Type B pancreatic cell (in vitro differentiated cells): ENCODE data around the gene ZCWPW2. TPM values are rescaled to one million over a fixed set of nuclear protein-coding genes. Genes with fewer than 3 reads are reported as not detected.

Source experiments
- DNase-seq: peaks from one replicate; pipeline ENCODE4 v3.0.0; 2021; ENCODE audit warnings: mixed read lengths; ENCODE audit not compliant: unreplicated experiment; ENCODE audit errors: extremely low spot score
- H3K27ac Mint-ChIP-seq: 2 replicates; pipeline ENCODE4 v1.8.0; 2021; ENCODE audit warnings: mild to moderate bottlenecking, mixed read lengths
- H3K27me3 Mint-ChIP-seq: 2 replicates; pipeline ENCODE4 v1.8.0; 2021; ENCODE audit warnings: mixed read lengths
- H3K36me3 Mint-ChIP-seq: 2 replicates; pipeline ENCODE4 v1.8.0; 2021; ENCODE audit warnings: mixed read lengths
- H3K4me1 Mint-ChIP-seq: one replicate; pipeline ENCODE4 v1.8.0; 2021; ENCODE audit warnings: mixed read lengths; ENCODE audit not compliant: unreplicated experiment
- H3K4me3 Mint-ChIP-seq: 2 replicates; pipeline ENCODE4 v1.8.0; 2021; ENCODE audit warnings: mild to moderate bottlenecking, mixed read lengths
- H3K9me3 Mint-ChIP-seq: 2 replicates; pipeline ENCODE4 v1.8.0; 2021; ENCODE audit warnings: mixed read lengths
- CTCF ChIP-seq: fragments of 200-600 bp; sonication (generic); conservative IDR thresholded peaks from 2 replicates; pipeline ENCODE4 v1.5.0; 2021; ENCODE audit warnings: antibody characterized with exemption, mild to moderate bottlenecking
- total RNA-seq: library from RNA; stranded (reverse); gene quantifications from 2 replicates; pipeline ENCODE4 v1.2.1, GENCODE V29; 2021; ENCODE audit warnings: low replicate concordance

Gene ZCWPW2
- total RNA-seq, 1 donor from 2014 or later = 0.99 TPM

- no peak for DNase-seq
- peaks cover 4% of the 10 kb centered on the region for H3K4me1 Mint-ChIP-seq
- H3K36me3 Mint-ChIP-seq = no peaks in the 10 kb centered on the region
- no peak overlapping the region for H3K27ac Mint-ChIP-seq
- no peak overlapping the region for H3K4me3 Mint-ChIP-seq
- H3K9me3 Mint-ChIP-seq = no peaks in the 10 kb centered on the region
- TF ChIP-seq CTCF = no peak
- H3K27me3 Mint-ChIP-seq = no peaks in the 10 kb centered on the region
These were observed 153.9 kb downstream of the ZCWPW2 start for GRCh38 chr3:28502397-28502937.

GRCh38 chr3:28504976-28505375 lies 156.5 kb downstream of the ZCWPW2 start:
- H3K9me3 Mint-ChIP-seq = no peaks in the 10 kb centered on the region
- DNase-seq = no peak
- H3K4me1 Mint-ChIP-seq = peaks cover 4% of the 10 kb centered on the region
- no peaks in the 10 kb centered on the region for H3K27me3 Mint-ChIP-seq
- H3K27ac Mint-ChIP-seq = no peak overlapping the region
- no peak for TF ChIP-seq CTCF
- H3K36me3 Mint-ChIP-seq = no peaks in the 10 kb centered on the region
- no peak overlapping the region for H3K4me3 Mint-ChIP-seq

- no peak overlapping the region for H3K27ac Mint-ChIP-seq
- H3K27me3 Mint-ChIP-seq = no peaks in the 10 kb centered on the region
These were observed 173.1 kb downstream of the ZCWPW2 start for GRCh38 chr3:28521663-28522062.

GRCh38 chr3:28542351-28542750 lies 193.8 kb downstream of the ZCWPW2 start:
- no peaks in the 10 kb centered on the region for H3K4me1 Mint-ChIP-seq
- DNase-seq = no peak
- TF ChIP-seq CTCF = no peak
- H3K27me3 Mint-ChIP-seq = no peaks in the 10 kb centered on the region
- no peak overlapping the region for H3K27ac Mint-ChIP-seq
- H3K4me3 Mint-ChIP-seq = no peak overlapping the region
- no peaks in the 10 kb centered on the region for H3K36me3 Mint-ChIP-seq
- H3K9me3 Mint-ChIP-seq = peaks cover 15% of the 10 kb centered on the region

More at GRCh38 chr3:28521663-28522062, 173.1 kb downstream of the ZCWPW2 start:
- no peak for DNase-seq
- no peak for TF ChIP-seq CTCF
- Mint-ChIP-seq H3K36me3 (no peaks in the 10 kb centered on the region), H3K9me3 (no peaks in the 10 kb centered on the region), H3K4me3 (no peak overlapping the region), H3K4me1 (no peaks in the 10 kb centered on the region)

GRCh38 chr3:28544236-28544635 lies 195.7 kb downstream of the ZCWPW2 start:
- Mint-ChIP-seq H3K9me3 (peaks cover 15% of the 10 kb centered on the region), H3K4me3 (no peak overlapping the region), H3K27me3 (no peaks in the 10 kb centered on the region), H3K27ac (no peak overlapping the region), H3K36me3 (no peaks in the 10 kb centered on the region), H3K4me1 (no peaks in the 10 kb centered on the region)
- TF ChIP-seq CTCF = no peak
- DNase-seq = no peak

- Mint-ChIP-seq H3K9me3 (peaks cover 15% of the 10 kb centered on the region), H3K4me1 (no peaks in the 10 kb centered on the region), H3K27me3 (no peaks in the 10 kb centered on the region), H3K27ac (no peak overlapping the region), H3K4me3 (no peak overlapping the region), H3K36me3 (no peaks in the 10 kb centered on the region)
- no peak for TF ChIP-seq CTCF
- DNase-seq = no peak
These were observed 196.3 kb downstream of the ZCWPW2 start for GRCh38 chr3:28544831-28545230.
